ENCODE measurements around the gene KLF2.
A peak's percentile ranks its signal among the peaks of the same experiment; 100 is the strongest.

KLF2 gene

DNA sequence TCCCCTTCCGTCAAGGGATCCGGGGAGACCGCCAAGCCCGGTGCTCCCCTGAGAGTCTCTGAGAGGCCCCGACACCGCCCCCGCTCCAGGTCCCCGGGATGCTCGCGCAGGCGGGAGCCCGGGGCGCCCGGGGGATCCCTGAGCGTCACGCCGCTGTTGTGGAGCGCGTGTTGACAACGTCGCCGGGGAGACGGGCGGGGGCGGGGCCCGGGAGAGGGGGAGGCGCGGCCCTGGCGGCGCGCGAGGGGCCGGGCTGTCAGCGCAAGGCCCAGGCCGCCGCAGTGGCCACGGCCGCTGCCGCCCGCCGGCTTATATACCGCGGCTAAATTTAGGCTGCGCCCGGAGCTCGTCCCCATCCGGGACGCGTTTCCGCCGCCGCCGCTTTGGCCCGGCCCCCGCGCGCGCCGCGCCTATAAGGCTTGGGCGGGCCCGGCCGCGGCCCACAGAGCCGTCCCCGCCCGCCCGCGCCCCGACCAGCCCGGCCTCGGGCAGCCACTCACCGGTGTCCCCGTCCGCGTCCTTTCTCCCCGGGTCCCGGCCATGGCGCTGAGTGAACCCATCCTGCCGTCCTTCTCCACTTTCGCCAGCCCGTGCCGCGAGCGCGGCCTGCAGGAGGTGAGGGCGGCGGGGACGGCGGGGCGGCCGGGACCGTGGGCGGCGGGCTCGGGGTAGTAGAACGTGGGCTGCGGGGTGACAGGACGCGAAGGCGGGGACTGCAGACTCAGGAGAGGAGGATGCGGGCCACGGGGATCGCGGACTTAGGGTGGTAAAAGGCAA is at the start of gene KLF2:
TSS of gene KLF2 (plus strand) at position 443 of the 777 bp plus-strand sequence. CDS start at position 541, 98 bp downstream.
- peak within 1 kb of the TSS; percentile 56 for H3K4me3 ChIP-seq (ENCODE audit: low read depth, low read length, poor library complexity, severe bottlenecking)
- no peak within 1 kb of the TSS for H3K9ac ChIP-seq (ENCODE audit: low read length)
- no peak within 1 kb of the TSS for H2AFZ ChIP-seq (ENCODE audit: low read length)
- H3K27me3 ChIP-seq (ENCODE audit: insufficient read depth, low read length) = peaks cover 18% of the 10 kb centered on the region
- H3K79me2 ChIP-seq (ENCODE audit: insufficient read depth, low read length) = no peaks in the 10 kb centered on the region
- TF ChIP-seq, protein P1, sequence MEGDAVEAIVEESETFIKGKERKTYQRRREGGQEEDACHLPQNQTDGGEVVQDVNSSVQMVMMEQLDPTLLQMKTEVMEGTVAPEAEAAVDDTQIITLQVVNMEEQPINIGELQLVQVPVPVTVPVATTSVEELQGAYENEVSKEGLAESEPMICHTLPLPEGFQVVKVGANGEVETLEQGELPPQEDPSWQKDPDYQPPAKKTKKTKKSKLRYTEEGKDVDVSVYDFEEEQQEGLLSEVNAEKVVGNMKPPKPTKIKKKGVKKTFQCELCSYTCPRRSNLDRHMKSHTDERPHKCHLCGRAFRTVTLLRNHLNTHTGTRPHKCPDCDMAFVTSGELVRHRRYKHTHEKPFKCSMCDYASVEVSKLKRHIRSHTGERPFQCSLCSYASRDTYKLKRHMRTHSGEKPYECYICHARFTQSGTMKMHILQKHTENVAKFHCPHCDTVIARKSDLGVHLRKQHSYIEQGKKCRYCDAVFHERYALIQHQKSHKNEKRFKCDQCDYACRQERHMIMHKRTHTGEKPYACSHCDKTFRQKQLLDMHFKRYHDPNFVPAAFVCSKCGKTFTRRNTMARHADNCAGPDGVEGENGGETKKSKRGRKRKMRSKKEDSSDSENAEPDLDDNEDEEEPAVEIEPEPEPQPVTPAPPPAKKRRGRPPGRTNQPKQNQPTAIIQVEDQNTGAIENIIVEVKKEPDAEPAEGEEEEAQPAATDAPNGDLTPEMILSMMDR (IDR thresholded peaks at IDR 0.05; ENCODE audit: low read length) = no peak
- TF ChIP-seq EZH2 (IDR thresholded peaks at IDR 0.05; ENCODE audit: borderline replicate concordance, low read length) = no peak
- peak within 1 kb of the TSS; percentile 78 for H3K4me2 ChIP-seq (ENCODE audit: low read length)
- no peaks in the 10 kb centered on the region for H3K9me2 ChIP-seq (ENCODE audit: low read depth, low read length)
- no peak within 1 kb of the TSS for H3K27ac ChIP-seq (ENCODE audit: low read depth, low read length, poor library complexity, severe bottlenecking)
- H3K36me3 ChIP-seq (ENCODE audit: insufficient read depth, low read length) = no peaks in the 10 kb centered on the region
- H3K9me3 ChIP-seq (ENCODE audit: low read length) = no peaks in the 10 kb centered on the region
- peaks cover 15% of the 10 kb centered on the region for H3K4me1 ChIP-seq (ENCODE audit: insufficient read depth, low read length, severe bottlenecking)
- no peaks in the 10 kb centered on the region for H4K20me1 ChIP-seq (ENCODE audit: insufficient read depth, low read length)
- H3F3A ChIP-seq (ENCODE audit: insufficient read depth, low read length) = no peaks in the 10 kb centered on the region

DNA sequence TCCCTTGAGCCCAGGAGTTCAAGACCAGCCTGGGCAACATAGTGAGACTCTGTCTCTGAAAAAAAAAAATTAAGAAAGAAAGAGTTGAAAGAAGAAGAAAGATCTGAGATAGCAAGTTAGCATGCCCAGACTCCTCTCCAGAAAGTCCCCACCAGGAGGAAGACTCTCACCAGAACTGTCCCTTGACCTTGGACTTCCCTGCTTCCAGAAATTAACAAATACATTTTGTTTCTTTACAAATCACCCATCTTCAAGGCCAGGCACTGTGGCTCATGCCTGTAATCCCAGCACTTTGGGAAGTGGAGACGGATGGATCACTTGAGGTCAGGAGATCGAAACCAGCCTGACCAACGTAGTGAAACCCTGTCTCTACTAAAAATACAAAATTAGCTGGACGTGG is 44.3 kb upstream of the KLF2 start:
- no peaks in the 10 kb centered on the region for H3K79me2 ChIP-seq (ENCODE audit: insufficient read depth, low read length)
- no peak overlapping the region for H3K27ac ChIP-seq (ENCODE audit: low read depth, low read length, poor library complexity, severe bottlenecking)
- H3K9ac ChIP-seq (ENCODE audit: low read length) = no peak overlapping the region
- no peaks in the 10 kb centered on the region for H4K20me1 ChIP-seq (ENCODE audit: insufficient read depth, low read length)
- no peaks in the 10 kb centered on the region for H3K36me3 ChIP-seq (ENCODE audit: insufficient read depth, low read length)
- TF ChIP-seq, protein P1 (IDR thresholded peaks at IDR 0.05; ENCODE audit: low read length) = no peak
- no peak for TF ChIP-seq EZH2 (IDR thresholded peaks at IDR 0.05; ENCODE audit: borderline replicate concordance, low read length)
- no peaks in the 10 kb centered on the region for H3K9me2 ChIP-seq (ENCODE audit: low read depth, low read length)
- H3K9me3 ChIP-seq (ENCODE audit: low read length) = no peaks in the 10 kb centered on the region
- H2AFZ ChIP-seq (ENCODE audit: low read length) = no peak overlapping the region
- H3K27me3 ChIP-seq (ENCODE audit: insufficient read depth, low read length) = peaks cover 11% of the 10 kb centered on the region; the same call in 1 of the 2 replicates
- no peaks in the 10 kb centered on the region for H3K4me1 ChIP-seq (ENCODE audit: insufficient read depth, low read length, severe bottlenecking)
- no peak overlapping the region for H3K4me3 ChIP-seq (ENCODE audit: low read depth, low read length, poor library complexity, severe bottlenecking)
- H3F3A ChIP-seq (ENCODE audit: insufficient read depth, low read length) = no peaks in the 10 kb centered on the region
- no peak overlapping the region for H3K4me2 ChIP-seq (ENCODE audit: low read length)

DNA sequence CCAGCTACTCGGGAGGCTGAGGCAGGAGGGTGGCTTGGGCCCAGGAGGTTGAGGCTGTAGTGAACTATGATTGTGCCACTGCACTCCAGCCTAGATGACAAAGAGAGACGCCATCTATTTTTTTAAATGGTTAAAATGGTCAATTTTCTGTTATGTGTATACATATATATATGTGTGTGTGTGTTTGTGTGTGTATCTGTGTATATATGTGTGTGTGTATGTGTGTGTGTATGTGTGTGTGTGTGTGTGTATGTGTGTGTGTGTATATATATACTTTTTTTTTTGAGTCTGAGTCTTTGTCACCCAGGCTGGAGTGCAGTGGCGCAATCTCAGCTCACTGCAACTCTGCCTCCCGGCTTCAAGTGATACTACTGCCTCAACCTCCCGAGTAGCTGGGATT is 42.9 kb upstream of the KLF2 start:
- H3K9ac ChIP-seq (ENCODE audit: low read length) = no peak overlapping the region
- H4K20me1 ChIP-seq (ENCODE audit: insufficient read depth, low read length) = no peaks in the 10 kb centered on the region
- no peak for TF ChIP-seq EZH2 (IDR thresholded peaks at IDR 0.05; ENCODE audit: borderline replicate concordance, low read length)
- TF ChIP-seq, protein P1 (IDR thresholded peaks at IDR 0.05; ENCODE audit: low read length) = no peak
- H3K4me2 ChIP-seq (ENCODE audit: low read length) = no peak overlapping the region
- peaks cover 6% of the 10 kb centered on the region; the same call in 1 of the 2 replicates for H3K27me3 ChIP-seq (ENCODE audit: insufficient read depth, low read length)
- no peaks in the 10 kb centered on the region for H3F3A ChIP-seq (ENCODE audit: insufficient read depth, low read length)
- H3K9me2 ChIP-seq (ENCODE audit: low read depth, low read length) = no peaks in the 10 kb centered on the region
- H3K4me3 ChIP-seq (ENCODE audit: low read depth, low read length, poor library complexity, severe bottlenecking) = no peak overlapping the region
- H3K27ac ChIP-seq (ENCODE audit: low read depth, low read length, poor library complexity, severe bottlenecking) = no peak overlapping the region
- no peak overlapping the region for H2AFZ ChIP-seq (ENCODE audit: low read length)
- H3K4me1 ChIP-seq (ENCODE audit: insufficient read depth, low read length, severe bottlenecking) = no peaks in the 10 kb centered on the region
- no peaks in the 10 kb centered on the region for H3K9me3 ChIP-seq (ENCODE audit: low read length)
- H3K36me3 ChIP-seq (ENCODE audit: insufficient read depth, low read length) = no peaks in the 10 kb centered on the region
- no peaks in the 10 kb centered on the region for H3K79me2 ChIP-seq (ENCODE audit: insufficient read depth, low read length)

Data from OCI-LY1 (cell line).